H4 (cell line): Measurements from ENCODE around the gene PLSCR5. TPM values are rescaled to one million over a fixed set of nuclear protein-coding genes. Genes with fewer than 3 reads are reported as not detected.
A peak's percentile ranks its signal among the peaks of the same experiment; 100 is the strongest.

Source experiments
- DNase-seq: peaks from one replicate; pipeline ENCODE4 v3.0.0-alpha.2; 2015; ENCODE audit warnings: low spot score
- total RNA-seq: library from RNA; depleted of rRNA; stranded (reverse); fragments of >200 nt; shearing (Covaris generic); gene quantifications from 2 replicates; pipeline ENCODE4 v1.2.3, GENCODE V29; 2014; rRNA removed

Gene PLSCR5
- not detected in 2 replicates for total RNA-seq

GRCh38 chr3:146605106-146605505 lies at the start of gene PLSCR5:
Gene PLSCR5 (minus strand): TSS chr3:146605346. CDS start chr3:146605212, 134 bp downstream.
- no peak for DNase-seq

- no peak for DNase-seq
Measured at GRCh38 chr3:146653978-146654377, 48.8 kb upstream of the PLSCR5 start.

- DNase-seq: no peak
Measured at GRCh38 chr3:146650691-146651442, 45.7 kb upstream of the PLSCR5 start.

GRCh38 chr3:146646261-146646660 lies 41.1 kb upstream of the PLSCR5 start:
- DNase-seq: no peak

GRCh38 chr3:146640955-146641867 lies 36.1 kb upstream of the PLSCR5 start:
- peak; percentile 63 for DNase-seq

GRCh38 chr3:146640361-146640760 lies 35.2 kb upstream of the PLSCR5 start:
- DNase-seq: no peak

- DNase-seq: no peak
Measured at GRCh38 chr3:146638718-146639117, 33.6 kb upstream of the PLSCR5 start.

GRCh38 chr3:146637871-146638270 lies 32.7 kb upstream of the PLSCR5 start:
- DNase-seq: no peak

- no peak for DNase-seq
Measured at GRCh38 chr3:146636881-146637280, 31.7 kb upstream of the PLSCR5 start.

- no peak for DNase-seq
Measured at GRCh38 chr3:146634346-146634745, 29.2 kb upstream of the PLSCR5 start.

GRCh38 chr3:146628671-146629070 lies 23.5 kb upstream of the PLSCR5 start:
- no peak for DNase-seq

- no peak for DNase-seq
Measured at GRCh38 chr3:146626403-146627122, 21.4 kb upstream of the PLSCR5 start.

- DNase-seq: peak; percentile 58
Measured at GRCh38 chr3:146625186-146625775, 20.1 kb upstream of the PLSCR5 start.

GRCh38 chr3:146621723-146622122 lies 16.6 kb upstream of the PLSCR5 start:
- DNase-seq: no peak

- no peak for DNase-seq
Measured at GRCh38 chr3:146612015-146612414, 6.9 kb upstream of the PLSCR5 start.

- no peak for DNase-seq
Measured at GRCh38 chr3:146611096-146611495, 6.0 kb upstream of the PLSCR5 start.

GRCh38 chr3:146598535-146598934 lies 6.6 kb downstream of the PLSCR5 start:
- DNase-seq: no peak

GRCh38 chr3:146594843-146595482 lies 10.2 kb downstream of the PLSCR5 start:
- DNase-seq: no peak

GRCh38 chr3:146593776-146594175 lies 11.4 kb downstream of the PLSCR5 start:
- DNase-seq: no peak

- no peak for DNase-seq
Measured at GRCh38 chr3:146590521-146590920, 14.6 kb downstream of the PLSCR5 start.

GRCh38 chr3:146589899-146590508 lies 15.1 kb downstream of the PLSCR5 start:
- DNase-seq: peak; percentile 68
